ENCODE results near the gene C1QB. TPM values are rescaled to one million over a fixed set of nuclear protein-coding genes. Genes with fewer than 3 reads are reported as not detected.

The C1QB gene
- total and polyA plus RNA-seq, 4 donors = 93.9 to 335 (median 143) TPM

GRCh38 chr1:22699681-22700520, 46.9 kb downstream of the C1QB start:
- TF ChIP-seq FOXA1 (IDR thresholded peaks at IDR 0.05) = no peak
- no peak for TF ChIP-seq SP1 (IDR thresholded peaks at IDR 0.05)
- TF ChIP-seq RXRA (IDR thresholded peaks at IDR 0.05) = no peak
- no peak for TF ChIP-seq REST (IDR thresholded peaks at IDR 0.05)
- no peak for TF ChIP-seq HNF4G (IDR thresholded peaks at IDR 0.05)
- TF ChIP-seq GABPA (IDR thresholded peaks at IDR 0.05 in 1 of 2, conservative IDR thresholded peaks at IDR 0.05 in 1 of 2) = no peak
- no peak for TF ChIP-seq TAF1 (conservative IDR thresholded peaks at IDR 0.05)
- no peak for TF ChIP-seq MAX (IDR thresholded peaks at IDR 0.05)
- no peak for TF ChIP-seq HNF4A (conservative IDR thresholded peaks at IDR 0.05)
- TF ChIP-seq ZBTB33 (IDR thresholded peaks at IDR 0.05) = no peak
- no peak for TF ChIP-seq CTCF (IDR thresholded peaks at IDR 0.05; ENCODE audit: low read depth, low read length, missing input control)
- no peak for TF ChIP-seq RAD21 (IDR thresholded peaks at IDR 0.05)
- no peak for TF ChIP-seq FOXA2 (IDR thresholded peaks at IDR 0.05)
- no peaks in the 10 kb centered on the region for H3K4me1 ChIP-seq (ENCODE audit: control insufficient read depth in 4 of 4, insufficient read depth in 4 of 4, low read length in 3 of 4)
- no peak overlapping the region for H3K27ac ChIP-seq (ENCODE audit: low read depth in 1 of 2, low read length in 2 of 2)
- no peaks in the 10 kb centered on the region for H3K9me3 ChIP-seq (ENCODE audit: control insufficient read depth in 4 of 4, low read length in 3 of 4)
- no peaks in the 10 kb centered on the region for H3K36me3 ChIP-seq (ENCODE audit: control insufficient read depth in 4 of 4, insufficient read depth in 3 of 4, low read depth in 1 of 4, low read length in 3 of 4)
- H3K9ac ChIP-seq (ENCODE audit: low read depth in 1 of 2, low read length in 2 of 2) = no peak overlapping the region
- 79% methylated on average over 14 of the region's 14 CpGs for WGBS
- no peak overlapping the region for H3K4me3 ChIP-seq (ENCODE audit: low read depth in 1 of 3, low read length in 3 of 3)
- no peaks in the 10 kb centered on the region for H3K27me3 ChIP-seq (ENCODE audit: control insufficient read depth in 4 of 4, insufficient read depth in 4 of 4, low read length in 3 of 4)
- DNase-seq (ENCODE audit: low spot score) = no peak

Data from liver (tissue), 9 donors.